HepG2 (cell line): ENCODE data around the gene VPS9D1. TPM values are rescaled to one million over a fixed set of nuclear protein-coding genes. Genes with fewer than 3 reads are reported as not detected.
A peak's percentile ranks its signal among the peaks of the same experiment; 100 is the strongest.

Experiments used
- ARID2 ChIP-seq: sonication (generic); formaldehyde crosslinking; IDR thresholded peaks from 2 replicates; pipeline ENCODE4 v1.8.1; 2022; ENCODE audit warnings: mild to moderate bottlenecking, missing genetic modification reagents, borderline replicate concordance
- ASH2L ChIP-seq: fragments of 300-600, 200-600 bp; sonication (generic); IDR thresholded peaks from 2 replicates; pipeline ENCODE4 v1.7.0; 2017; ENCODE audit warnings: low read depth, mild to moderate bottlenecking, moderate library complexity, mixed read lengths, low read length; ENCODE audit not compliant: insufficient read length
- EED ChIP-seq: sonication (generic); formaldehyde crosslinking; IDR thresholded peaks from 2 replicates; pipeline ENCODE4 v1.5.0; 2020; ENCODE audit warnings: mild to moderate bottlenecking, missing genetic modification reagents
- GATAD1 ChIP-seq: IDR thresholded peaks from 2 replicates; pipeline ENCODE4 v1.6.1; 2016; ENCODE audit warnings: missing genetic modification reagents, missing compliant biosample characterization
- HNRNPL ChIP-seq: fragments of 200-400 bp; formaldehyde crosslinking; IDR thresholded peaks from 2 replicates; pipeline ENCODE4 v1.6.1; 2017; ENCODE audit warnings: mild to moderate bottlenecking, low read depth, low read length
- KLF11 ChIP-seq: IDR thresholded peaks from 2 replicates; pipeline ENCODE4 v1.6.1; 2016; ENCODE audit warnings: missing compliant biosample characterization
- MTA1 ChIP-seq: sonication (generic); formaldehyde crosslinking; IDR thresholded peaks from 2 replicates; pipeline ENCODE4 v1.4.0; 2020; ENCODE audit warnings: missing genetic modification reagents, mild to moderate bottlenecking, borderline replicate concordance
- NR2F2 ChIP-seq: IDR thresholded peaks from 2 replicates; pipeline ENCODE4 v1.6.1; 2012; ENCODE audit warnings: low read depth, inconsistent platforms, borderline replicate concordance
- ZBTB38 ChIP-seq: sonication (generic); formaldehyde crosslinking; IDR thresholded peaks from 2 replicates; pipeline ENCODE4 v1.5.1; 2020; ENCODE audit warnings: mild to moderate bottlenecking, missing genetic modification reagents
- ZBTB7B ChIP-seq: sonication (generic); formaldehyde crosslinking; IDR thresholded peaks from 2 replicates; pipeline ENCODE4 v1.4.0; 2020; ENCODE audit warnings: missing genetic modification reagents
- ZFY ChIP-seq: sonication (generic); formaldehyde crosslinking; IDR thresholded peaks from 2 replicates; pipeline ENCODE4 v1.4.0; 2020; ENCODE audit warnings: missing genetic modification reagents
- ZNF180 ChIP-seq: sonication (generic); formaldehyde crosslinking; IDR thresholded peaks from 2 replicates; pipeline ENCODE4 v1.4.0; 2020; ENCODE audit warnings: low read depth, missing genetic modification reagents, borderline replicate concordance
- ZNF354B ChIP-seq: sonication (generic); formaldehyde crosslinking; IDR thresholded peaks from 2 replicates; pipeline ENCODE4 v1.8.0; 2022; ENCODE audit warnings: mild to moderate bottlenecking, missing genetic modification reagents
- ZNF44 ChIP-seq: sonication (generic); formaldehyde crosslinking; IDR thresholded peaks from 2 replicates; pipeline ENCODE4 v1.5.1; 2020; ENCODE audit warnings: mild to moderate bottlenecking, missing genetic modification reagents
- ZNF501 ChIP-seq: sonication (generic); formaldehyde crosslinking; IDR thresholded peaks from 2 replicates; pipeline ENCODE4 v1.5.1; 2020; ENCODE audit warnings: mild to moderate bottlenecking, moderate library complexity, missing genetic modification reagents
- ZNF543 ChIP-seq: sonication (generic); formaldehyde crosslinking; IDR thresholded peaks from 2 replicates; pipeline ENCODE4 v1.4.0; 2020; ENCODE audit warnings: mild to moderate bottlenecking, missing genetic modification reagents
- ZNF547 ChIP-seq: sonication (generic); formaldehyde crosslinking; IDR thresholded peaks from 2 replicates; pipeline ENCODE4 v1.5.1; 2020; ENCODE audit warnings: mild to moderate bottlenecking, missing genetic modification reagents
- ZNF740 ChIP-seq: sonication (generic); formaldehyde crosslinking; IDR thresholded peaks from 2 replicates; pipeline ENCODE4 v1.4.0; 2020; ENCODE audit warnings: missing genetic modification reagents
- ZNF788 ChIP-seq: sonication (generic); formaldehyde crosslinking; IDR thresholded peaks from 2 replicates; pipeline ENCODE4 v1.5.0; 2020; ENCODE audit warnings: mild to moderate bottlenecking, missing genetic modification reagents, borderline replicate concordance
- polyA plus RNA-seq, 8 experiments: library from polyadenylated mRNA; depleted of rRNA in 3 of 8; stranded (reverse) in 7 of 8; unstranded in 1 of 8; fragments of >200 nt; fragmentation: Illumina TruSeq in 4 of 8; extraction: Trizol in 4 of 8; gene quantifications; 2 replicates each; pipeline versions ENCODE4 v1.2.1 to v1.2.3, GENCODE V29; 2011 to 2016; ENCODE audit warnings: low read depth in 4 of 8, missing spikeins in 1 of 8, mixed read lengths in 1 of 8; ENCODE audit not compliant: insufficient read depth in 1 of 8
- total RNA-seq, 5 experiments: library from RNA; depleted of rRNA; stranded (reverse); fragments of >200 nt; fragmentation: Illumina TruSeq; extraction: Trizol; gene quantifications; 2 replicates each; pipeline ENCODE4 v1.2.3, GENCODE V29; 2016; ENCODE audit warnings: low read depth in 1 of 5
- TF ChIP-seq, protein P1 (sequence below): sonication (generic); formaldehyde crosslinking; IDR thresholded peaks from 2 replicates; pipeline ENCODE4 v1.8.1; 2023; ENCODE audit warnings: mild to moderate bottlenecking, missing genetic modification reagents, borderline replicate concordance
- TF ChIP-seq, protein P2 (sequence below): sonication (generic); formaldehyde crosslinking; IDR thresholded peaks from 2 replicates; pipeline ENCODE4 v1.5.0; 2020; ENCODE audit warnings: mild to moderate bottlenecking, missing genetic modification reagents
- TF ChIP-seq, protein P3 (sequence below): sonication (generic); formaldehyde crosslinking; IDR thresholded peaks from 2 replicates; pipeline ENCODE4 v1.5.1; 2020; ENCODE audit warnings: mild to moderate bottlenecking, missing genetic modification reagents, moderate library complexity

The VPS9D1 gene
- total and polyA plus RNA-seq, 2 of the 13 experiments (the other 11 are each of a cell fraction or from before 2014, with no cell fraction given): 10.1 to 13.2 TPM

GRCh38 chr16:89695086-89695874, 25.4 kb downstream of the VPS9D1 start (continued):
- TF ChIP-seq ASH2L: peak; percentile 28
- peak; percentile 67 for TF ChIP-seq ZBTB38 (CRISPR knock-in tag)
- peak; percentile 46; the same call in 1 of the 2 replicates for TF ChIP-seq NR2F2
- TF ChIP-seq, protein P1, sequence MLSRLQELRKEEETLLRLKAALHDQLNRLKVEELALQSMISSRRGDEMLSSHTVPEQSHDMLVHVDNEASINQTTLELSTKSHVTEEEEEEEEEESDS (CRISPR knock-in tag): 0 out of 2 replicates have a peak, but pooled peaks have one; percentile 16
- peak; percentile 88; the same call in 1 of the 2 replicates for TF ChIP-seq ZNF354B (CRISPR knock-in tag)
- TF ChIP-seq, protein P2, sequence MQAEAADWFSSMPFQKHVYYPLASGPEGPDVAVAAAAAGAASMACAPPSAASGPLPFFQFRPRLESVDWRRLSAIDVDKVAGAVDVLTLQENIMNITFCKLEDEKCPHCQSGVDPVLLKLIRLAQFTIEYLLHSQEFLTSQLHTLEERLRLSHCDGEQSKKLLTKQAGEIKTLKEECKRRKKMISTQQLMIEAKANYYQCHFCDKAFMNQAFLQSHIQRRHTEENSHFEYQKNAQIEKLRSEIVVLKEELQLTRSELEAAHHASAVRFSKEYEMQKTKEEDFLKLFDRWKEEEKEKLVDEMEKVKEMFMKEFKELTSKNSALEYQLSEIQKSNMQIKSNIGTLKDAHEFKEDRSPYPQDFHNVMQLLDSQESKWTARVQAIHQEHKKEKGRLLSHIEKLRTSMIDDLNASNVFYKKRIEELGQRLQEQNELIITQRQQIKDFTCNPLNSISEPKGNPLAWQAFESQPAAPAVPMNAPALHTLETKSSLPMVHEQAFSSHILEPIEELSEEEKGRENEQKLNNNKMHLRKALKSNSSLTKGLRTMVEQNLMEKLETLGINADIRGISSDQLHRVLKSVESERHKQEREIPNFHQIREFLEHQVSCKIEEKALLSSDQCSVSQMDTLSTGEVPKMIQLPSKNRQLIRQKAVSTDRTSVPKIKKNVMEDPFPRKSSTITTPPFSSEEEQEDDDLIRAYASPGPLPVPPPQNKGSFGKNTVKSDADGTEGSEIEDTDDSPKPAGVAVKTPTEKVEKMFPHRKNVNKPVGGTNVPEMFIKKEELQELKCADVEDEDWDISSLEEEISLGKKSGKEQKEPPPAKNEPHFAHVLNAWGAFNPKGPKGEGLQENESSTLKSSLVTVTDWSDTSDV (CRISPR knock-in tag): peak; percentile 31; the same call in 1 of the 2 replicates
- TF ChIP-seq ZNF501 (CRISPR knock-in tag): peak; percentile 78
- TF ChIP-seq ARID2 (CRISPR knock-in tag): 0 out of 2 replicates have a peak, but pooled peaks have one; percentile 69
- peak; percentile 45; the same call in 1 of the 2 replicates for TF ChIP-seq EED (CRISPR knock-in tag)
- peak; percentile 83 for TF ChIP-seq ZFY (CRISPR knock-in tag)
- peak; percentile 25; the same call in 1 of the 2 replicates for TF ChIP-seq ZNF543 (CRISPR knock-in tag)
- TF ChIP-seq MTA1 (CRISPR knock-in tag): peak; percentile 53; the same call in 1 of the 2 replicates
- peak; percentile 32; the same call in 1 of the 2 replicates for TF ChIP-seq ZNF547
- 0 out of 2 replicates have a peak, but pooled peaks have one; percentile 26 for TF ChIP-seq KLF11 (CRISPR knock-in tag)
- TF ChIP-seq ZNF740 (CRISPR knock-in tag): no peak
- peak; percentile 49 for TF ChIP-seq HNRNPL
- TF ChIP-seq ZNF788 (CRISPR knock-in tag): peak; percentile 84
- TF ChIP-seq ZNF44 (CRISPR knock-in tag): peak; percentile 83; the same call in 1 of the 2 replicates
- no peak for TF ChIP-seq ZBTB7B (CRISPR knock-in tag)
- peak; percentile 13; the same call in 1 of the 2 replicates for TF ChIP-seq GATAD1 (CRISPR knock-in tag)
- TF ChIP-seq, protein P3, sequence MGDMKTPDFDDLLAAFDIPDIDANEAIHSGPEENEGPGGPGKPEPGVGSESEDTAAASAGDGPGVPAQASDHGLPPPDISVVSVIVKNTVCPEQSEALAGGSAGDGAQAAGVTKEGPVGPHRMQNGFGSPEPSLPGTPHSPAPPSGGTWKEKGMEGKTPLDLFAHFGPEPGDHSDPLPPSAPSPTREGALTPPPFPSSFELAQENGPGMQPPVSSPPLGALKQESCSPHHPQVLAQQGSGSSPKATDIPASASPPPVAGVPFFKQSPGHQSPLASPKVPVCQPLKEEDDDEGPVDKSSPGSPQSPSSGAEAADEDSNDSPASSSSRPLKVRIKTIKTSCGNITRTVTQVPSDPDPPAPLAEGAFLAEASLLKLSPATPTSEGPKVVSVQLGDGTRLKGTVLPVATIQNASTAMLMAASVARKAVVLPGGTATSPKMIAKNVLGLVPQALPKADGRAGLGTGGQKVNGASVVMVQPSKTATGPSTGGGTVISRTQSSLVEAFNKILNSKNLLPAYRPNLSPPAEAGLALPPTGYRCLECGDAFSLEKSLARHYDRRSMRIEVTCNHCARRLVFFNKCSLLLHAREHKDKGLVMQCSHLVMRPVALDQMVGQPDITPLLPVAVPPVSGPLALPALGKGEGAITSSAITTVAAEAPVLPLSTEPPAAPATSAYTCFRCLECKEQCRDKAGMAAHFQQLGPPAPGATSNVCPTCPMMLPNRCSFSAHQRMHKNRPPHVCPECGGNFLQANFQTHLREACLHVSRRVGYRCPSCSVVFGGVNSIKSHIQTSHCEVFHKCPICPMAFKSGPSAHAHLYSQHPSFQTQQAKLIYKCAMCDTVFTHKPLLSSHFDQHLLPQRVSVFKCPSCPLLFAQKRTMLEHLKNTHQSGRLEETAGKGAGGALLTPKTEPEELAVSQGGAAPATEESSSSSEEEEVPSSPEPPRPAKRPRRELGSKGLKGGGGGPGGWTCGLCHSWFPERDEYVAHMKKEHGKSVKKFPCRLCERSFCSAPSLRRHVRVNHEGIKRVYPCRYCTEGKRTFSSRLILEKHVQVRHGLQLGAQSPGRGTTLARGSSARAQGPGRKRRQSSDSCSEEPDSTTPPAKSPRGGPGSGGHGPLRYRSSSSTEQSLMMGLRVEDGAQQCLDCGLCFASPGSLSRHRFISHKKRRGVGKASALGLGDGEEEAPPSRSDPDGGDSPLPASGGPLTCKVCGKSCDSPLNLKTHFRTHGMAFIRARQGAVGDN: peak; percentile 96
- TF ChIP-seq ZNF180 (CRISPR knock-in tag): 0 out of 2 replicates have a peak, but pooled peaks have one; percentile 22
